Tibial nerve (tissue), 4 donors: ENCODE data around the gene PDE4A. TPM values are rescaled to one million over a fixed set of nuclear protein-coding genes. Genes with fewer than 3 reads are reported as not detected.
"Not testable (repeated sequence)": the region's sequence is repeated elsewhere in the genome, so short reads cannot be mapped to it uniquely, and the experiment has no call there.

ENCODE experiments used
- DNase-seq, 2 donors: peaks; one replicate each; pipeline ENCODE4 v3.0.0-alpha.2; 2019; ENCODE audit warnings: low spot score in 2 of 2
- H3K27ac ChIP-seq, 4 donors: fragments of 200-600 bp; sonication (generic) in 3 of 4; one replicate each; pipeline ENCODE4 v1.5.1; 2017 to 2019; ENCODE audit warnings: mild to moderate bottlenecking in 1 of 4
- H3K27me3 ChIP-seq, 2 donors: fragments of 200-600 bp; sonication (generic) in 1 of 2; one replicate each; pipeline versions ENCODE4 v1.5.1 to v1.6.0; 2017 to 2019
- H3K36me3 ChIP-seq, 3 donors: fragments of 200-600 bp; sonication (generic); one replicate each; pipeline ENCODE4 v1.5.1; 2018 to 2019
- H3K4me1 ChIP-seq, 4 donors: fragments of 200-600 bp; sonication (generic) in 3 of 4; one replicate each; pipeline ENCODE4 v1.5.1; 2017 to 2019
- H3K4me3 ChIP-seq, 4 donors: fragments of 200-600 bp; sonication (generic) in 3 of 4; one replicate each; pipeline ENCODE4 v1.5.1; 2017 to 2019; ENCODE audit warnings: mild to moderate bottlenecking in 1 of 4, moderate library complexity in 1 of 4
- H3K9me3 ChIP-seq, 4 donors: fragments of 200-600 bp; sonication (generic) in 3 of 4; one replicate each; pipeline ENCODE4 v1.5.1; 2017 to 2019
- CTCF ChIP-seq, 5 experiments: fragments of 200-600 bp in 3 of 5; fragments of 450-650 bp in 2 of 5; sonication (generic) in 3 of 5; IDR thresholded peaks; one replicate each; pipeline ENCODE4 v1.5.1; 2016 to 2019; ENCODE audit warnings: antibody characterized with exemption in 5 of 5, mild to moderate bottlenecking in 3 of 5, moderate library complexity in 2 of 5
- EP300 ChIP-seq, 2 donors: sonication (generic); formaldehyde crosslinking; IDR thresholded peaks; one replicate each; pipeline ENCODE4 v1.6.1; 2017; ENCODE audit warnings: antibody characterized with exemption in 2 of 2, mild to moderate bottlenecking in 1 of 2
- POLR2A ChIP-seq, 2 donors: fragments of 450-650 bp; IDR thresholded peaks; one replicate each; pipeline ENCODE4 v1.6.1; 2017; ENCODE audit warnings: antibody characterized with exemption in 2 of 2, mild to moderate bottlenecking in 2 of 2, moderate library complexity in 2 of 2
- WGBS, 2 donors: methylation state at CpG; one replicate each; pipeline ENCODE4 v1.1.5; 2018; 5-methylcytosine and 5-hydroxymethylcytosine counted together
- total RNA-seq, 4 donors: library from RNA; depleted of rRNA; stranded (reverse); fragments of >200 nt; gene quantifications; one replicate each; pipeline ENCODE4 v1.1.0, GENCODE V29; 2016

The PDE4A gene
- total RNA-seq, 4 donors from 2014 or later: 8.7 to 12.7 (median 10.0) TPM

DNA sequence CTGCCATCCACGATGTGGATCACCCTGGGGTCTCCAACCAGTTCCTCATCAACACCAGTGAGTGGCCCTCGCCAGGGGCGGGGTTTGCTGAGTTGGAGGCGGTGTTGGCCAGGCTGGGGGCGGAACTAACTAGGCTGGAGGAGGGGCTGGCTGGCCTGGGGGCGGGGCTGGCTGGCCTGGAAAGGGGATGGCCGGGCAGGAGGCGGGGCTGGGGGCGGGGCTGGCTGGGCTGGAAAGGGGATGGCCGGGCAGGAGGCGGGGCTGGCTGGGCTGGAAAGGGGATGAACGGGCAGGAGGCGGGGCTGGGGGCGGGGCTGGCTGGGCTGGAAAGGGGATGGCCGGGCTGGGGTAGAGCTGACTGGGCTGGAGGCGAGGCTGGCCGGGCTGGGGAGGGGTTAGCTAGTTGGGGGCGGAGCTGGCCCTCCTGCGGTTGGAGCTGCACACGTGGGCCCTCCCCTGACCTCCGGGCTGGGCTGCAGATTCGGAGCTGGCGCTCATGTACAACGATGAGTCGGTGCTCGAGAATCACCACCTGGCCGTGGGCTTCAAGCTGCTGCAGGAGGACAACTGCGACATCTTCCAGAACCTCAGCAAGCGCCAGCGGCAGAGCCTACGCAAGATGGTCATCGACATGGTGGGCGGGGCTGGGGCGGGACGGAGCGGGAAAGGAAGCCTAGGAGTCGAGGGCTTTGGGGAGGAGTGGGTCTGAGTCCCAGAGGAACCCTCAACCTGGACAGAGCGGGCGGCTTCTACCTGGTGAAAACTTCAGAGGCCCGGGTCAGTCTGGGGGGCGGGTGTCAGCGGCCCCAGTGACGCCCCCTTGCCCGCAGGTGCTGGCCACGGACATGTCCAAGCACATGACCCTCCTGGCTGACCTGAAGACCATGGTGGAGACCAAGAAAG, 41.0 kb downstream of the PDE4A start:
- WGBS, 2 donors: 4 to 9% methylated on average over 28 to 44 of the region's 45 CpGs
- TF ChIP-seq EP300 (IDR thresholded peaks at IDR 0.05): no peak
- TF ChIP-seq CTCF (IDR thresholded peaks at IDR 0.05): no peak
- no peak for TF ChIP-seq POLR2A (IDR thresholded peaks at IDR 0.05)
- Histone ChIP-seq H3K4me3 (peak overlapping the region; percentile 13 to 50 (median 24)), H3K27ac (no peak overlapping the region), H3K9me3 (no peaks in the 10 kb centered on the region), H3K27me3 (no peaks in the 10 kb centered on the region), H3K4me1 (peaks cover 0 to 11% (median 5%) of the 10 kb centered on the region in 4 donors), H3K36me3 (peaks cover 0 to 22% (median 3%) of the 10 kb centered on the region in 3 donors)
- peak; percentile 90 to 96 for DNase-seq

DNA sequence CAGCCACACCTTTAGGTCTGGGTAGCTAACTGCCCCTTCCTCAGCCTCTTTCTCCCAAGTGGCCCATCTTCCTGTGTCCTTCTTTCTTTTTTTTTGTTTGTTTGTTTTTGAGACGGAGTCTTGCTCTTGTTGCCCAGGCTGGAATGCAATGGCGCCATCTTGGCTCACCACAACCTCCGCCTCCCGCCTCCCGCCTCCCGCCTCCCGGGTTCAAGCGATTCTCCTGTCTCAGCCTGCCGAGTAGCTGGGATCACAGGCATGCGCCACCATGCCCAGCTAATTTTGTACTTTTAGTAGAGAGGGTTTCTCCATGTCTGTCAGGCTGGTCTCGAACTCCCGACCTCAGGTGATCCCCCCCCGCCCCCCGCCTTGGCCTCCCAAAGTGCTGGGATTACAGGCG, 41.7 kb downstream of the PDE4A start:
- H3K9me3 ChIP-seq, H3K27me3 ChIP-seq, DNase-seq, H3K27ac ChIP-seq, H3K4me3 ChIP-seq: not testable (repeated sequence)
- WGBS, 2 donors: 92 to 93% methylated on average over 15 of the region's 15 CpGs
- H3K36me3 ChIP-seq: peaks cover 0 to 30% (median 3%) of the 10 kb centered on the region in 3 donors
- peaks cover 0 to 11% (median 5%) of the 10 kb centered on the region in 4 donors for H3K4me1 ChIP-seq

DNA sequence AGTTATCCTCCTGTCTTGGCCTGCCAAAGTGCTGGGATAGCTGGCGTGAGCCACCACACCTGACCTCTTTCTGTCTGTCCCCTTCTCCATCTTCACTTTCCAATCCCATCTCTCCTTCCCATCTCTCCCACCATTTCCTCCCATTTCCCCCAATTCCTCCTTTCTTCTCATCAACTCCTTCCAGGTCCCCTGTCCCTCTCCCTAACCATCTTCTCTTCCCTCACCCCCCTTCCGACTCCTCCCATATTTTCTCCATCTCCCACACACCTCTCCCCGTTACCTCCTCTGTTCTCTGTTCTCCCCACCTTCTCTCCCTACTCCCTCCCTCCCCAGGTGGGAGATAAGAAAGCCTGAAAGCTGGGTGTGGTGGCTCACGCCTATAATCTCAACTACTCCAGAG, 42.2 kb downstream of the PDE4A start:
- H3K4me3 ChIP-seq: no peak overlapping the region
- peaks cover 0 to 35% (median 3%) of the 10 kb centered on the region in 3 donors for H3K36me3 ChIP-seq
- 94% methylated on average over 4 of the region's 4 CpGs for WGBS, 2 donors
- H3K27ac ChIP-seq: no peak overlapping the region
- H3K4me1 ChIP-seq: peaks cover 0 to 11% (median 5%) of the 10 kb centered on the region in 4 donors
- no peak for DNase-seq
- no peaks in the 10 kb centered on the region for H3K9me3 ChIP-seq
- TF ChIP-seq EP300 (IDR thresholded peaks at IDR 0.05) (no peak), CTCF (IDR thresholded peaks at IDR 0.05) (no peak), POLR2A (IDR thresholded peaks at IDR 0.05) (no peak)
- H3K27me3 ChIP-seq: no peaks in the 10 kb centered on the region

DNA sequence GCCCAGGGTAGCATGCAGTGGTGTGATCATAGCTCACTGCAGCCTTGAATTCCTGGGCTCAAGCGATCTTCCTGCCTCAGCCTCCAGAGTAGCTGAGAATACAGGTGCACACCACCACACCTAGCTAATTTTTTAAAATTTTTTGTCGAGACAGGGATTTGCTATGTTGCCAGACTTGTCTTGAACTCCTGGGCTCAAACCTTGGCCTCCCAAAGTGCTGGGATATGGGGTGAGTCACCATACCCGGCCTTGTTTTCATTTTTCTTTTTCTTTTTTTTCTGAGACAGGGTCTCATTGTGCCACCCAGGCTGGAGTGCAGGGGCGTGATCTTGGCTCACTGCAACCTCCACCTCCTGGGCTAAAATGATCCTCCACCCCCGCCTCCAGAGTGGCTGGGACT, 44.1 kb downstream of the PDE4A start:
- TF ChIP-seq CTCF (IDR thresholded peaks at IDR 0.05): no peak
- TF ChIP-seq EP300 (IDR thresholded peaks at IDR 0.05): no peak
- TF ChIP-seq POLR2A (IDR thresholded peaks at IDR 0.05): no peak
- H3K9me3 ChIP-seq: no peaks in the 10 kb centered on the region
- no peak overlapping the region for H3K27ac ChIP-seq
- peaks cover 0 to 41% (median 0%) of the 10 kb centered on the region in 3 donors for H3K36me3 ChIP-seq
- WGBS, 2 donors: 72 to 76% methylated on average over 5 of the region's 5 CpGs
- H3K4me3 ChIP-seq: no peak overlapping the region
- peaks cover 0 to 11% (median 5%) of the 10 kb centered on the region in 4 donors for H3K4me1 ChIP-seq
- no peaks in the 10 kb centered on the region for H3K27me3 ChIP-seq
- DNase-seq: no peak

GRCh38 chr19:10467104-10467706, 46.9 kb downstream of the PDE4A start:
- H3K4me1 ChIP-seq: no peaks in the 10 kb centered on the region
- H3K4me3 ChIP-seq: no peak overlapping the region
- no peak overlapping the region for H3K27ac ChIP-seq
- no peak for DNase-seq
- no peaks in the 10 kb centered on the region for H3K27me3 ChIP-seq
- TF ChIP-seq CTCF (IDR thresholded peaks at IDR 0.05): no peak
- no peaks in the 10 kb centered on the region for H3K9me3 ChIP-seq
- peaks cover 0 to 41% (median 0%) of the 10 kb centered on the region in 3 donors for H3K36me3 ChIP-seq
- WGBS, 2 donors: 80 to 86% methylated on average over 19 to 20 of the region's 20 CpGs
